Hepatocyte (in vitro differentiated cells): ENCODE data around the gene STXBP1. TPM values are rescaled to one million over a fixed set of nuclear protein-coding genes. Genes with fewer than 3 reads are reported as not detected.

Experiments used
- DNase-seq: peaks from one replicate; pipeline ENCODE4 v3.0.0-alpha.2; 2016; ENCODE audit warnings: low spot score
- H2AFZ ChIP-seq: fragments of 200-600 bp; sonication (generic); 2 replicates; pipeline ENCODE4 v1.6.0; 2016; ENCODE audit warnings: antibody characterized with exemption, mild to moderate bottlenecking
- H3K27ac ChIP-seq: fragments of 200-600 bp; sonication (generic); 2 replicates; pipeline ENCODE4 v1.5.1; 2016; ENCODE audit warnings: mild to moderate bottlenecking
- H3K27me3 ChIP-seq: fragments of 200-600 bp; sonication (generic); 2 replicates; pipeline ENCODE4 v1.6.1; 2016
- H3K36me3 ChIP-seq: fragments of 200-600 bp; sonication (generic); replicated peaks from 2 replicates; pipeline ENCODE4 v1.5.1; 2016; ENCODE audit warnings: low read depth; ENCODE audit not compliant: insufficient read depth
- H3K4me1 ChIP-seq: fragments of 200-600 bp; sonication (generic); 2 replicates; pipeline ENCODE4 v1.5.1; 2016; ENCODE audit warnings: mild to moderate bottlenecking, moderate library complexity; ENCODE audit not compliant: insufficient read depth
- H3K4me2 ChIP-seq: fragments of 200-600 bp; sonication (generic); 2 replicates; pipeline ENCODE4 v1.6.0; 2016
- H3K4me3 ChIP-seq: fragments of 200-600 bp; sonication (generic); 2 replicates; pipeline ENCODE4 v1.5.1; 2016; ENCODE audit warnings: mild to moderate bottlenecking
- H3K79me2 ChIP-seq: fragments of 200-600 bp; sonication (generic); 2 replicates; pipeline ENCODE4 v1.6.0; 2017; ENCODE audit warnings: mild to moderate bottlenecking
- H3K9me2 ChIP-seq: fragments of 200-600 bp; sonication (generic); replicated peaks from 2 replicates; pipeline ENCODE4 v1.6.0; 2017; ENCODE audit warnings: mild to moderate bottlenecking; ENCODE audit not compliant: insufficient read depth
- H3K9me3 ChIP-seq: fragments of 200-600 bp; sonication (generic); 2 replicates; pipeline ENCODE4 v1.5.1; 2016; ENCODE audit warnings: low read depth, mild to moderate bottlenecking
- H4K20me1 ChIP-seq: fragments of 200-600 bp; sonication (generic); 2 replicates; pipeline ENCODE4 v1.6.0; 2016; ENCODE audit warnings: mild to moderate bottlenecking; ENCODE audit not compliant: insufficient read depth, poor library complexity, severe bottlenecking
- CTCF ChIP-seq: fragments of 200-600 bp; sonication (generic); IDR thresholded peaks from 2 replicates; pipeline ENCODE4 v1.5.1; 2016; ENCODE audit warnings: antibody characterized with exemption, mild to moderate bottlenecking; ENCODE audit not compliant: poor library complexity
- EZH2 ChIP-seq: fragments of 200-600 bp; sonication (generic); IDR thresholded peaks from 2 replicates; pipeline ENCODE4 v1.6.1; 2016; ENCODE audit warnings: antibody characterized with exemption, mild to moderate bottlenecking, borderline replicate concordance
- EZH2phosphoT487 ChIP-seq: fragments of 200-600 bp; sonication (generic); IDR thresholded peaks from one replicate; pipeline ENCODE4 v1.6.1; 2018; ENCODE audit warnings: antibody characterized with exemption, mild to moderate bottlenecking, low read depth, moderate library complexity; ENCODE audit not compliant: unreplicated experiment, severe bottlenecking
- WGBS: methylation state at CpG from one replicate; pipeline ENCODE4 v1.1.6; 2016; ENCODE audit warnings: low lambda C conversion rate; ENCODE audit errors: missing lambda C conversion rate; 5-methylcytosine and 5-hydroxymethylcytosine counted together
- polyA plus RNA-seq: library from polyadenylated mRNA; unstranded; fragments of >200 nt; fragmentation: Nextera tagmentation; extraction: Ambion mirVana; gene quantifications from 2 replicates; pipeline ENCODE4 v1.2.1, GENCODE V29; 2016
- total RNA-seq: library from RNA; depleted of rRNA; stranded (reverse); fragments of >200 nt; gene quantifications from 2 replicates; pipeline ENCODE4 v1.2.3, GENCODE V29; 2014

Gene STXBP1
- total and polyA plus RNA-seq, 2 experiments from 2014 or later: 22.6 to 27.6 TPM

- H3K4me3 ChIP-seq: no peak overlapping the region
- peak overlapping the region; percentile 96 for H3K4me2 ChIP-seq
- H3K4me1 ChIP-seq: no peaks in the 10 kb centered on the region
- no peaks in the 10 kb centered on the region for H3K36me3 ChIP-seq
- no peaks in the 10 kb centered on the region for H4K20me1 ChIP-seq
- H3K27me3 ChIP-seq: no peaks in the 10 kb centered on the region
- WGBS: 82% methylated on average over 17 of the region's 19 CpGs
- H3K79me2 ChIP-seq: no peaks in the 10 kb centered on the region
- H2AFZ ChIP-seq: no peak overlapping the region
- no peak overlapping the region for H3K27ac ChIP-seq
- H3K9me3 ChIP-seq: no peaks in the 10 kb centered on the region
- no peaks in the 10 kb centered on the region for H3K9me2 ChIP-seq
- no peak for DNase-seq
- TF ChIP-seq CTCF: no peak
- no peak for TF ChIP-seq EZH2
- TF ChIP-seq EZH2phosphoT487: no peak
These were observed 102.1 kb downstream of the STXBP1 start for GRCh38 chr9:127714020-127714750.

GRCh38 chr9:127714951-127715469, 102.9 kb downstream of the STXBP1 start:
- H3K4me3 ChIP-seq: peak overlapping the region; percentile 31
- no peaks in the 10 kb centered on the region for H3K9me2 ChIP-seq
- peak; percentile 55 for DNase-seq
- peak overlapping the region; percentile 17 for H3K27ac ChIP-seq
- no peaks in the 10 kb centered on the region for H3K27me3 ChIP-seq
- H2AFZ ChIP-seq: peak overlapping the region; percentile 62
- 1% methylated on average over 33 of the region's 44 CpGs for WGBS
- peak overlapping the region; percentile 96 for H3K4me2 ChIP-seq
- no peaks in the 10 kb centered on the region for H4K20me1 ChIP-seq
- H3K9me3 ChIP-seq: no peaks in the 10 kb centered on the region
- H3K36me3 ChIP-seq: no peaks in the 10 kb centered on the region
- no peaks in the 10 kb centered on the region for H3K79me2 ChIP-seq
- no peak for TF ChIP-seq CTCF
- TF ChIP-seq EZH2: no peak
- TF ChIP-seq EZH2phosphoT487: no peak
- H3K4me1 ChIP-seq: no peaks in the 10 kb centered on the region

- Histone ChIP-seq H3K4me3 (peak within 1 kb of the TSS; percentile 46), H3K79me2 (no peaks in the 10 kb centered on the region), H3K36me3 (no peaks in the 10 kb centered on the region), H3K9me3 (no peaks in the 10 kb centered on the region), H3K4me2 (peak within 1 kb of the TSS; percentile 96), H4K20me1 (no peaks in the 10 kb centered on the region), H3K27ac (peak within 1 kb of the TSS; percentile 69), H3K9me2 (no peaks in the 10 kb centered on the region), H2AFZ (peak within 1 kb of the TSS; percentile 62), H3K4me1 (no peaks in the 10 kb centered on the region), H3K27me3 (no peaks in the 10 kb centered on the region)
- WGBS: 7% methylated on average over 62 of the region's 65 CpGs
- no peak for TF ChIP-seq CTCF
- no peak for TF ChIP-seq EZH2phosphoT487
- no peak for TF ChIP-seq EZH2
- peak; percentile 97 for DNase-seq
These were observed 103.6 kb downstream of the STXBP1 start, which contains the start of the genes PTRH1 and TTC16 for GRCh38 chr9:127715470-127716337. Gene PTRH1 (minus strand): TSS chr9:127715663. CDS start chr9:127715639, 24 bp downstream. Gene TTC16 (plus strand): TSS chr9:127716079. CDS start chr9:127716146, 67 bp downstream.
